OCI-LY3 (cell line): Measurements from ENCODE around the gene NAV2.

Experiments used
- H2AFZ ChIP-seq: fragments of 200-600, 300-600 bp; shearing (Covaris generic); 2 replicates; pipeline ENCODE4 v1.6.0; 2014; ENCODE audit warnings: antibody characterized with exemption, low read depth, low read length
- H3K27ac ChIP-seq: fragments of 200-600, 300-600 bp; sonication (generic); 2 replicates; pipeline ENCODE4 v1.5.1; 2014; ENCODE audit warnings: mild to moderate bottlenecking, low read length, moderate library complexity, mixed read lengths
- H3K27me3 ChIP-seq: fragments of 200-600, 300-600 bp; sonication (generic); 2 replicates; pipeline ENCODE4 v1.6.1; 2014; ENCODE audit warnings: low read depth, low read length, mixed read lengths
- H3K36me3 ChIP-seq: fragments of 200-600, 300-600 bp; sonication (generic); replicated peaks from 2 replicates; pipeline ENCODE3; 2014; ENCODE audit warnings: low read depth, low read length, mixed read lengths
- H3K4me1 ChIP-seq: fragments of 300-600, 200-600 bp; sonication (generic); 2 replicates; pipeline ENCODE4 v1.6.1; 2014; ENCODE audit warnings: low read length, mixed read lengths
- H3K4me2 ChIP-seq: fragments of 200-600, 300-600 bp; sonication (generic); 2 replicates; pipeline ENCODE4 v1.6.1; 2014; ENCODE audit warnings: low read length, mixed read lengths
- H3K4me3 ChIP-seq: fragments of 300-600, 200-600 bp; sonication (generic); 2 replicates; pipeline ENCODE4 v1.5.1; 2014; ENCODE audit warnings: antibody characterized with exemption, mild to moderate bottlenecking, low read length, moderate library complexity
- H3K79me2 ChIP-seq: fragments of 300-600, 200-600 bp; shearing (Covaris generic); 2 replicates; pipeline ENCODE4 v1.6.1; 2014; ENCODE audit warnings: mild to moderate bottlenecking, low read length, mixed read lengths
- H3K9ac ChIP-seq: fragments of 300-600, 200-600 bp; shearing (Covaris generic); 2 replicates; pipeline ENCODE4 v1.6.0; 2014; ENCODE audit warnings: mild to moderate bottlenecking, low read length, moderate library complexity
- H3K9me3 ChIP-seq: fragments of 200-600, 300-600 bp; shearing (Covaris generic); 2 replicates; pipeline ENCODE4 v1.6.1; 2014; ENCODE audit warnings: low read length, mixed read lengths; ENCODE audit not compliant: insufficient read depth
- H4K20me1 ChIP-seq: fragments of 200-600, 300-600 bp; sonication (generic); 2 replicates; pipeline ENCODE4 v1.6.1; 2016; ENCODE audit warnings: low read length, mixed read lengths; ENCODE audit not compliant: insufficient read depth
- EZH2phosphoT487 ChIP-seq: fragments of 200-600 bp; shearing (Covaris generic); IDR thresholded peaks from 2 replicates; pipeline ENCODE4 v1.6.1; 2018; ENCODE audit warnings: antibody characterized with exemption, mixed run types, low read depth
- TF ChIP-seq, protein P1 (sequence below): fragments of 200-600, 300-600 bp; sonication (generic); IDR thresholded peaks from 2 replicates; pipeline ENCODE4 v1.5.1; 2014; ENCODE audit warnings: antibody characterized with exemption, low read length, low read depth

Gene NAV2

DNA sequence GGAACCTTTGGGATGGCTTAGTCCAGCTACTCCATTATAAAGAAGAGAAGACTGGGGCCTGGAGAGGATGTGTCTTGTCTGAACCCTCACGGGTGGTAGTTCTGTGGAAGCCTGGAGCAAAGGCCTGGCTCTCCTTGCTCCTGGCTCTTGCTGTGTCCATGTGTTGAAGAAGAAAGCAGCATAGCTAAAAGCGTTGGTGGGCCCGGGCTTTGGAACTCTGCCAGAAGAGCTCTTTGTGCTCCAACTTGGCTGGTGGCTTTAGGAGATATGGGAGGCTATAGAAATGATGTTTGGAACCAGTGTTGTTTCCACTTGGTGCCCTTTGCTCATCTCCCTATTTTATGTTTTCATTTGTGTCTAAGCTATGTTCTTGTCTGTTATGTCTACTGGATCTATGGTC lies 316.6 kb downstream of the NAV2 start:
- H2AFZ ChIP-seq = no peak overlapping the region

DNA sequence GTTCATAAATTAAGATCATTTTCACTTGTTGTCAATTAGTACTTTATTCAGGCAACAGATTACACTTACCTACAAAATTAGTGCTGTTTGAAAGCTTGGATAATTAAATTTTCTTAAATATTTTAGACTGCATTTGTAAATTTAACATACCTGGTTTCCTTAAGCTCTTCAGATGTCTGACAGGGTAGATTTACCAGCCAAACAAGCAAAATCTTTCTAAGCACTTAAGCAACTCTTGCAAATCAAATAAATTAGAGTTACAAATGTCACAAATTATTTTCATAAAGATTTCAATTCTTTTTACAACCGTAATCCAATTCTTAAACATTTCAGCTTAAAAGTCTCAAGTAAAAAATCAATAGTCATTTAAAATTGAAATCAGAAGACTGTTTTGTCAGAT lies 317.8 kb downstream of the NAV2 start:
- Histone ChIP-seq H3K4me1 (no peaks in the 10 kb centered on the region), H3K9me3 (no peaks in the 10 kb centered on the region), H3K27ac (no peak overlapping the region), H3K36me3 (no peaks in the 10 kb centered on the region), H2AFZ (no peak overlapping the region), H4K20me1 (no peaks in the 10 kb centered on the region), H3K4me2 (no peak overlapping the region), H3K9ac (no peak overlapping the region), H3K4me3 (no peak overlapping the region), H3K79me2 (no peaks in the 10 kb centered on the region), H3K27me3 (peaks cover 73% of the 10 kb centered on the region)
- TF ChIP-seq EZH2phosphoT487 = no peak
- TF ChIP-seq, protein P1, sequence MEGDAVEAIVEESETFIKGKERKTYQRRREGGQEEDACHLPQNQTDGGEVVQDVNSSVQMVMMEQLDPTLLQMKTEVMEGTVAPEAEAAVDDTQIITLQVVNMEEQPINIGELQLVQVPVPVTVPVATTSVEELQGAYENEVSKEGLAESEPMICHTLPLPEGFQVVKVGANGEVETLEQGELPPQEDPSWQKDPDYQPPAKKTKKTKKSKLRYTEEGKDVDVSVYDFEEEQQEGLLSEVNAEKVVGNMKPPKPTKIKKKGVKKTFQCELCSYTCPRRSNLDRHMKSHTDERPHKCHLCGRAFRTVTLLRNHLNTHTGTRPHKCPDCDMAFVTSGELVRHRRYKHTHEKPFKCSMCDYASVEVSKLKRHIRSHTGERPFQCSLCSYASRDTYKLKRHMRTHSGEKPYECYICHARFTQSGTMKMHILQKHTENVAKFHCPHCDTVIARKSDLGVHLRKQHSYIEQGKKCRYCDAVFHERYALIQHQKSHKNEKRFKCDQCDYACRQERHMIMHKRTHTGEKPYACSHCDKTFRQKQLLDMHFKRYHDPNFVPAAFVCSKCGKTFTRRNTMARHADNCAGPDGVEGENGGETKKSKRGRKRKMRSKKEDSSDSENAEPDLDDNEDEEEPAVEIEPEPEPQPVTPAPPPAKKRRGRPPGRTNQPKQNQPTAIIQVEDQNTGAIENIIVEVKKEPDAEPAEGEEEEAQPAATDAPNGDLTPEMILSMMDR = no peak

More for the DNA sequence above, 316.6 kb downstream of the NAV2 start:
- Histone ChIP-seq H3K9ac (no peak overlapping the region), H3K79me2 (no peaks in the 10 kb centered on the region), H3K4me2 (no peak overlapping the region), H3K36me3 (no peaks in the 10 kb centered on the region), H3K27ac (no peak overlapping the region), H3K4me3 (no peak overlapping the region), H3K27me3 (peaks cover 76% of the 10 kb centered on the region), H4K20me1 (no peaks in the 10 kb centered on the region), H3K9me3 (no peaks in the 10 kb centered on the region), H3K4me1 (no peaks in the 10 kb centered on the region)
- TF ChIP-seq, protein P1 = no peak
- no peak for TF ChIP-seq EZH2phosphoT487

DNA sequence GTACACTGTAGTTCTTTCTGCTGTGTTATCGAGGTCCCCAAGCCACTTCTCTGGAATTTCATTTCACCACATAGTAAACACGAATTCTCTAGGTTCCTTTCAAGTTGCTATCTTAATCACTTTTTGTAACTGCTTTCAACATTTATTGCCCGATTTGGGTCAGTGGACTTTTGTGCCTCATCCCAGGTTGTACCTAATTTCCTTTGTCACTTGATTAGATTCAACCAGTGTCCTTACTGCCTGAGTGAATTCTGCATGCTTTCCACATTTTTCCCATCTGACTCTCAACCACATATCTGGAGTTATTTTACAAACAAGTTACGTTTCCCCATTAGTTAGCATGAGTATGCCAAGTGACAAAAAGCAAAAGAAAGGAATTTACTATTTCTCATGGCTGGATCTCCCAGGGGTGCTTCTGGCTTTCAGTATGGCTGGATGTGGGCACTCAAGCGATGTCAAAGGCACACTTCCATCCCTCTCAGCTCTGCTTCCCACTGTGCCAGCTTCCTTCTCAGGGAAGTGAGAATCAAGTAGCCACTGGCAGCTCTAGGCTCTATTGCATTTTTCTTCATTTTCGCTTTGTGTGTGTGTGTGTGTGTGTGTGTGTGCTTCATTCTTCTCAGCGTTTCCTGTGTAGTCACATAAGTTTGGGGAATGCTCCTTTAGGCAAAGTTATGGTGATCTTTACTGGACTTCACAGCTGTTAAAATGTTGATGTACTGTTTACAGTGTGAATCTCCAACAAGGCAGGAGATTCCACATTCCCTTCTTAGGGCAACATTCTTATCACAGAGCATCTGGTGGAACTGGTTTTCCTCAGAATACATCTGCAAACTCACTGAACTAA lies 318.7 kb downstream of the NAV2 start:
- H4K20me1 ChIP-seq = no peaks in the 10 kb centered on the region
- H3K4me3 ChIP-seq = no peak overlapping the region
- no peak overlapping the region for H2AFZ ChIP-seq
- H3K79me2 ChIP-seq = no peaks in the 10 kb centered on the region
- no peak overlapping the region for H3K27ac ChIP-seq
- no peak for TF ChIP-seq EZH2phosphoT487
- TF ChIP-seq, protein P1 = no peak
- H3K27me3 ChIP-seq = peaks cover 75% of the 10 kb centered on the region
- H3K9me3 ChIP-seq = no peaks in the 10 kb centered on the region
- H3K4me1 ChIP-seq = peaks cover 8% of the 10 kb centered on the region
- no peak overlapping the region for H3K4me2 ChIP-seq
- no peaks in the 10 kb centered on the region for H3K36me3 ChIP-seq
- H3K9ac ChIP-seq = no peak overlapping the region

DNA sequence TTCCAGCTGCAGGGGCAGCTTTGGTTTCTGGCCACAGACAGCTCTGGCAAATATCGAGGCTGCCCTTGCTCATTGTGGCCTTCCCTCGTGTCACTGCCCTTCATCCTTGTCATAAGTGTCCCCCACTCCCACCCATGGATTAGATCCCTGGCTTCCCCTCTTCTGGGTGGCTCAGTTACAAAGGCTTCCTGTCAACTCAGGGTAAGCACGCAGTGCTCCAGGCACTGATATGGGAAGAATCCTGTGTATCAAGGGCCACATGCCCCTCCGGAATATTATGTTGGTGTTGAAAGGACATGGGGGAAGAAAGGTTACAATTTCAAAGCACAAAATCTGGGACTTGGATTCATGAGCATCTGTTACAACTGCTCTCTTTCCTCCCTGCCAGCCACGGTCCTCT lies 319.5 kb downstream of the NAV2 start:
- no peaks in the 10 kb centered on the region for H3K79me2 ChIP-seq
- no peak overlapping the region for H2AFZ ChIP-seq
- H3K4me2 ChIP-seq = no peak overlapping the region
- no peak overlapping the region for H3K9ac ChIP-seq
- peaks cover 75% of the 10 kb centered on the region for H3K27me3 ChIP-seq
- H4K20me1 ChIP-seq = no peaks in the 10 kb centered on the region
- peaks cover 16% of the 10 kb centered on the region for H3K4me1 ChIP-seq
- H3K36me3 ChIP-seq = no peaks in the 10 kb centered on the region
- TF ChIP-seq EZH2phosphoT487 = no peak
- no peak overlapping the region for H3K27ac ChIP-seq
- no peaks in the 10 kb centered on the region for H3K9me3 ChIP-seq
- no peak overlapping the region for H3K4me3 ChIP-seq
